NT2/D1 (cell line): Measurements from ENCODE around the gene LENG1.

Experiments used
- DNase-seq: peaks from one replicate; pipeline ENCODE4 v3.0.0-alpha.2; 2011; ENCODE audit warnings: low read depth, low spot score
- H3K27me3 ChIP-seq: 2 replicates; pipeline ENCODE4 v1.6.0; 2011; ENCODE audit warnings: mild to moderate bottlenecking; ENCODE audit not compliant: insufficient read length, insufficient read depth
- H3K36me3 ChIP-seq: 2 replicates; pipeline ENCODE4 v1.6.1; 2011; ENCODE audit warnings: mild to moderate bottlenecking, low read length, mixed read lengths; ENCODE audit not compliant: insufficient read depth, insufficient read length
- H3K4me1 ChIP-seq: 2 replicates; pipeline ENCODE4 v1.5.1; 2011; ENCODE audit not compliant: insufficient read depth, insufficient read length
- H3K4me3 ChIP-seq: 2 replicates; pipeline ENCODE4 v1.5.1; 2011; ENCODE audit warnings: low read depth; ENCODE audit not compliant: insufficient read length
- H3K9ac ChIP-seq: 2 replicates; pipeline ENCODE4 v1.6.0; 2011; ENCODE audit warnings: low read depth; ENCODE audit not compliant: insufficient read length
- H3K9me3 ChIP-seq: 2 replicates; pipeline ENCODE4 v1.5.1; 2011; ENCODE audit warnings: mild to moderate bottlenecking, low read length; ENCODE audit not compliant: insufficient read depth
- SUZ12 ChIP-seq: IDR thresholded peaks from 2 replicates; pipeline ENCODE4 v1.6.1; 2011; ENCODE audit not compliant: insufficient read length, insufficient read depth; ENCODE audit errors: extremely low read depth
- YY1 ChIP-seq: IDR thresholded peaks from 2 replicates; pipeline ENCODE4 v1.6.1; 2011; ENCODE audit not compliant: insufficient read length, insufficient read depth
- ZNF274 ChIP-seq: IDR thresholded peaks from 2 replicates; pipeline ENCODE4 v1.6.1; 2011; ENCODE audit warnings: mild to moderate bottlenecking, low read depth, low read length

LENG1 gene

DNA sequence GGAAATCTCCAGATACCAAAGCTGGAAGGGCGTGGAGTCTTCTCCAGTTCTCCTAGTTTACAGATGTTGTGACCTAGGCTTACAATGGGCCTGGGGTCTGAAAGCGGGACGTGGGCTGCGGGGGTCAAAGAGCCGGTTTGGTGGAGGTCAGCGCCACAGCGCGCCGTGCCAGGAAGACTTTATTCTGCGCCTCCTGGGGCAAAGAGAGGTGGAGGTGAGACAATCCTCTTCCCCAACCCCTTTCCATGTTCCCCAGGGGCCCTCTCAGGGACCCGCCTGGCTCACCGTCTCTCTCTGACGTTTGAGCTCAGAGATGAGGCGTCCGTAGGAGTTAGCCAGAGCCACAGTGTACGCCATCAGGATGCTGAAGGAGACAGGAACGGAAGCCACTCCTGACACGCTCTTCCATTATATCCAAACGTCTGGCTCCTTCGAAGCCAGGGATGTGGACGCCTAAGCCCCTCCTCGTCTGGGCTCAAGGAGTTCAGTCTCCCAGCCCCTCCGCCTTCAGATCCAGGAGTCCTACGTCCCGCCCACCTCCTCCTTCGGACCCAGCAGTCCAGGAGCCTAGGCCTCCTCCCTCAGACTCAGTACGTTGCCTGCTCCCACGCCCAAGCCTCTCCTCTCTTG is 776 bp upstream of the LENG1 start:
- Histone ChIP-seq H3K4me1 (peaks cover 2% of the 10 kb centered on the region), H3K9ac (peak overlapping the region; percentile 81), H3K36me3 (peaks cover 29% of the 10 kb centered on the region), H3K9me3 (no peaks in the 10 kb centered on the region), H3K27me3 (no peaks in the 10 kb centered on the region), H3K4me3 (peak overlapping the region; percentile 67)
- TF ChIP-seq ZNF274 = no peak
- TF ChIP-seq YY1 = no peak
- no peak for TF ChIP-seq SUZ12
- no peak for DNase-seq

DNA sequence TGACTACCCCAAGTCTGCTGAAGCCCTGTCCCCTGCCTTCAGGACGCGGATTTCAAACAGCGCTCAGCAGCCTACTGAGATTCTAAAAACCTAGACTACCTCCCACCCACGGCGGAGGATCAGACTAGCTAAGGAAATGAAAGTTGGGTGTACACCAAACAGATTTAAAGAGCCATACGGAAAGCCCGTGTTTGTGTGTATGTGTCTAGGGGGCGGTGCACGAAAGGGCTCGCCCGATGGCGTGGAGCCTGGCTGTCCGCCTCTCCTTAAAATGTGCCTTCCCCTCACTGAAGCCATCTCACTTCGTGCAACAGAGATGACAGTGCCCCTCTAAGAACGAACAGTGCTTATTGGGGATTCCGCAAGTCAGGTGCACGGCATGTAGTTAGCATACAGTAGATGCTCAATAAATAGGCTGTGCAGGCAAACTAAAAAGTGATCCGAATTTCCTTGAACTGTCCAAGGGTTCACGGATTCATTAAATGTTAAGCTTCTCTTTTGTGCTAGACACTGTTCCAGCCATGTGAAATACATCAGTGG is 639 bp downstream of the LENG1 start:
- Histone ChIP-seq H3K9me3 (no peaks in the 10 kb centered on the region), H3K9ac (peak overlapping the region; percentile 82), H3K4me1 (peaks cover 2% of the 10 kb centered on the region), H3K27me3 (no peaks in the 10 kb centered on the region), H3K36me3 (peaks cover 42% of the 10 kb centered on the region), H3K4me3 (peak overlapping the region; percentile 67)
- DNase-seq = no peak
- TF ChIP-seq SUZ12 = no peak
- no peak for TF ChIP-seq ZNF274
- TF ChIP-seq YY1 = no peak

DNA sequence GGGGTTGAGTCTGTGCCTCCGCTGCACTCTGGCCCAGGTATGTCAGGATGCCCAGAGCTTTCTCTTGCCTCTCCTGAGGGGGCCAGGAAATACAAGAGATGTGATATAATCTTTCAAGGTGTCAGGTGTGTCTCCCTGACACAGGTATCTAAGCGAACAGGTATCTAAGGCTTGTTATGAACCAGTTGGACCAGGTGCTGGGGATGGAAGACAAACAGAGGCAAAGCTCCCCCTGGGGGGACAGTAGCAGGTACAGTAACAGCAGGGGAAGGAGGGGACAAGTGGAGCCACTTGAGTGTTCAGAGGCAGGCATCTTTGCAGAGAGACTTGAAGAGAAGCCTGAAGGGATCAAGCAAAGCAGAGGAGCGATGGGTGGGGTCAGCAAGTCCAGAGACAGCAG is 2.6 kb downstream of the LENG1 start:
- DNase-seq = no peak
- Histone ChIP-seq H3K9me3 (no peaks in the 10 kb centered on the region), H3K4me1 (peaks cover 2% of the 10 kb centered on the region), H3K27me3 (no peaks in the 10 kb centered on the region), H3K36me3 (peaks cover 55% of the 10 kb centered on the region), H3K4me3 (no peak overlapping the region), H3K9ac (no peak overlapping the region)
- TF ChIP-seq ZNF274 = no peak
- TF ChIP-seq YY1 = no peak
- no peak for TF ChIP-seq SUZ12

DNA sequence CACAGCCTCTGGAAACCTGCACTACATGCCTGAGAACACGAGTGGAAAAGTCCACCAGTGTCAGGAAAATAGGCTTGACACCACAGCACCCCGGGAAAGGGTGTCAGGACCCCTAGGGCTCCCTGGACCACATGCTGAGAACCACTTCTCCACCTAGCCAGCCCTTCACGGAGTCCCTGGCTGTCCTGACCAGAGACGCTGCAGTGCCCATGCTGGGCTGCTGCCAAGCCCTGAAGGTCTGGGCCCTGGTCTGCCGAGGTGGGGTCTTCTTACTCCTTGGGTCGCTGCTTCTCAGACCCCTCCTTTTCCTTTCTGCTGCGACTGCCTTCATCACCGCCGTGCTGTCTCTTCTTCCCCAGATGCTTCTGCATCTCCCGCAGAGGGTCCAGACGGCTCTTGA is 3.0 kb downstream of the LENG1 start:
- H3K36me3 ChIP-seq = peaks cover 59% of the 10 kb centered on the region
- H3K27me3 ChIP-seq = no peaks in the 10 kb centered on the region
- no peak for TF ChIP-seq YY1
- no peak for TF ChIP-seq ZNF274
- TF ChIP-seq SUZ12 = no peak
- H3K9ac ChIP-seq = no peak overlapping the region
- DNase-seq = no peak
- peaks cover 2% of the 10 kb centered on the region for H3K4me1 ChIP-seq
- no peaks in the 10 kb centered on the region for H3K9me3 ChIP-seq
- no peak overlapping the region for H3K4me3 ChIP-seq

DNA sequence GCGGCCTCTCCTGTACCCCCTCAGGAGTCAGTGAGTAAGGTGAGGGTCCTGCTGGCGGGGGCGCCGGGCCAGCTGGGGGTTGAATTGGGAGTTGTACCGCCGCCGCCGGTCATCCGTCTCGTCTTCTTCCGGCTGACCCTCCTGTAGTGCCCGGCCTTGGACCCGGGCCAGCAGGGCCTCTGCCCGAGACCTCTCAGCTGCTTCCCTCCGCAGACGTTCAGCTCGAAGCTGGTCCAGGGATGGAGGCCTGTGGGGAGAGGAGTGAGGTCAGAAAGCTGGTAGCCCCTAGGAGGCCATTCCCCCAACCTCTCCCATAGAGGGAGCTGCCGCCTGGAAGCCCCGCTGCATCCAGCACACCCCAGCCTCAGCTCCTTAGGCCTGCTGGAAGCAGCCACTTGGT is 3.8 kb downstream of the LENG1 start:
- H3K9me3 ChIP-seq = no peaks in the 10 kb centered on the region
- H3K27me3 ChIP-seq = no peaks in the 10 kb centered on the region
- no peak for DNase-seq
- no peak overlapping the region for H3K4me3 ChIP-seq
- peaks cover 65% of the 10 kb centered on the region for H3K36me3 ChIP-seq
- H3K4me1 ChIP-seq = peaks cover 2% of the 10 kb centered on the region
- H3K9ac ChIP-seq = no peak overlapping the region
- TF ChIP-seq YY1 (no peak), SUZ12 (no peak), ZNF274 (no peak)

DNA sequence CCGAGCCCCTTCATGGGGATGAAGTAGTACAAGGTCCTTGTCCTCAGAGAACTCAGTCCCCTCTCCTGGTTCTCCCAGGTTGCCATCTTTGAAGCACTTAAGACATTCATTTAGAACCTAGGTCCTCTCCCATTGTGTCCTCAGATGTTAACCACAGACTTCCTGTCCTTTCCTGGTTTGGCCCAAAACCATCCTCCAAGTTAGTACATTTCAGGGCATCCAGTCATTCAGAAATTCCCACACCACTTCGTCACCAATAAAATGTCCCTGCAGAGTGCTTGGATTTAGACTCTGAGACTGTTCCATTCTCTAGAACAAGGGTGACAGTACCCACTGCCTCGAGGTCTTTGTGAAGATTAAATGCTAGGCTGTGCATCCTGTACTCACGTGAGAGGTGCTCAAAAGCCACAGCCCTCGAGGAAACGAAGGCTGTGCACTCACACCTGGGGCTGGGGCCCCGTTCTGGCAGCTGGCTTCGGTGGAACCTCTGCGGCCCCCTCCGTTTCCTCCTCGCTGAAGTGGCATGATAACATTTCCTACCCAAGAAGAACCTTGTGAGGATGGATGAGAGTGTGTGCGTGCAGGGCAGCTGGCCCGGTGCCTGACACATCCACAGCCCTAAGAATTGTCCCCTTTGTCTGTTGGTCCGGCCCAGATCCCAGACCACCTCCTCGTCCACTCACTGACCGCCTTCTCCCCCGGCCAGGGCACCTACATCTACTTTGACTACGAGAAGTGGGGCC is 4.7 kb downstream of the LENG1 start:
- Histone ChIP-seq H3K4me3 (no peak overlapping the region), H3K36me3 (peaks cover 72% of the 10 kb centered on the region), H3K27me3 (no peaks in the 10 kb centered on the region), H3K9me3 (no peaks in the 10 kb centered on the region), H3K4me1 (peaks cover 2% of the 10 kb centered on the region), H3K9ac (no peak overlapping the region)
- TF ChIP-seq YY1 = no peak
- no peak for TF ChIP-seq ZNF274
- TF ChIP-seq SUZ12 = no peak
- no peak for DNase-seq

DNA sequence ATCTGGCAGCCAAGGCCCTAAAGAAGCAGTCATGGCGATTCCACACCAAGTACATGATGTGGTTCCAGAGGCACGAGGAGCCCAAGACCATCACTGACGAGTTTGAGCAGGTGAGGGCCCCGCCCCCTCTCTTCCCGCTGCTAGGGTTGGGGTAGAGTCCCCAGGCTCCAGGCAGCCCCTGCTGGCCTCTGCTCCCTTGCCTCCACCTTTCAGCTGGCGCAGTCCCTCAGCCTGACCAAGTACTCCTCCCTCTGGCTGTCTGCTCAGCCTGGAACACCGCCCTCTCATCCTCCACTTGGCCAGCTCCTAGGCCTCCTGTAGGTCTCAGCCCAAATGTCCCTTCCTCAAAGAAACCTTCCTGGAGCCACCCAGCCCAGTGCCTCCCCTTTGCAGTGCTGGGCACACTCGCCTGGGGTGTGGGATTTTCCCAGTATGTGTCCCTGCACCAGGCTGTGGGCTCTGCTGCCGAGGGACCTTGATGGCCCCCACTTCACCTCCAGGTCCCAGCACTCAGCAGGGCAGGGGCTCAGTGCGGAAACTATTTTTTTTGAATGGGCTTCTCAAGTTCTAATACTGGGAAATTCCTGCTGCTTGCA is 5.7 kb downstream of the LENG1 start:
- Histone ChIP-seq H3K9ac (no peak overlapping the region), H3K9me3 (no peaks in the 10 kb centered on the region), H3K27me3 (no peaks in the 10 kb centered on the region), H3K4me3 (no peak overlapping the region), H3K36me3 (peaks cover 81% of the 10 kb centered on the region), H3K4me1 (peaks cover 2% of the 10 kb centered on the region)
- DNase-seq = no peak
- TF ChIP-seq YY1 (no peak), ZNF274 (no peak), SUZ12 (no peak)
